GM12878 (cell line): ENCODE measurements around the gene PTPRM.

ENCODE experiments used
- ASH2L ChIP-seq: fragments of 300-600, 200-600 bp; sonication (generic); IDR thresholded peaks from 2 replicates; pipeline ENCODE4 v1.6.1; 2017; ENCODE audit warnings: low read depth, mild to moderate bottlenecking, borderline replicate concordance
- CTCF ChIP-seq, 3 experiments: IDR thresholded peaks in 2 of 3; conservative IDR thresholded peaks in 1 of 3; 2 replicates each; pipeline ENCODE4 v1.5.1; 2011; ENCODE audit warnings: low read depth in 3 of 3, low read length in 3 of 3, mild to moderate bottlenecking in 3 of 3, control low read depth in 2 of 3, moderate library complexity in 2 of 3, inconsistent platforms in 1 of 3, mixed read lengths in 1 of 3; ENCODE audit not compliant: control insufficient read depth in 2 of 3, insufficient read depth in 1 of 3; ENCODE audit errors: extremely low read depth in 1 of 3
- E2F4 ChIP-seq: IDR thresholded peaks from 2 replicates; pipeline ENCODE4 v1.6.1; 2012; ENCODE audit warnings: low read depth, low read length, improper control_type of control experiment
- EZH2 ChIP-seq: IDR thresholded peaks from 2 replicates; pipeline ENCODE4 v1.6.1; 2012; ENCODE audit warnings: low read depth, mild to moderate bottlenecking, control low read depth, inconsistent platforms, low read length, borderline replicate concordance; ENCODE audit not compliant: control insufficient read depth
- NFYB ChIP-seq: IDR thresholded peaks from 2 replicates; pipeline ENCODE4 v1.6.1; 2011; ENCODE audit warnings: low read depth, mild to moderate bottlenecking, low read length, improper control_type of control experiment, moderate library complexity; ENCODE audit not compliant: insufficient read depth
- POLR2A ChIP-seq: IDR thresholded peaks from 2 replicates; pipeline ENCODE4 v1.6.1; 2011; ENCODE audit warnings: low read depth, mild to moderate bottlenecking, low read length
- USF2 ChIP-seq: IDR thresholded peaks from 2 replicates; pipeline ENCODE4 v1.6.1; 2011; ENCODE audit warnings: low read depth, low read length, improper control_type of control experiment, borderline replicate concordance

GRCh38 chr18:8088626-8089025 lies 521.5 kb downstream of the PTPRM start:
- TF ChIP-seq ASH2L: no peak
- no peak for TF ChIP-seq NFYB
- no peak for TF ChIP-seq CTCF (IDR thresholded peaks at IDR 0.05 in 2 of 3, conservative IDR thresholded peaks at IDR 0.05 in 1 of 3; ENCODE audit: control insufficient read depth in 2 of 3, extremely low read depth in 1 of 3, insufficient read depth in 1 of 3, low read depth in 3 of 3, low read length in 3 of 3)
- TF ChIP-seq POLR2A: no peak
- TF ChIP-seq E2F4: no peak
- TF ChIP-seq EZH2: no peak
- TF ChIP-seq USF2: no peak
